Small intestine (tissue), 7 donors: Measurements from ENCODE around the gene VEPH1. TPM values are rescaled to one million over a fixed set of nuclear protein-coding genes. Genes with fewer than 3 reads are reported as not detected.

Source experiments
- DNase-seq, 2 donors: peaks; one replicate each; pipeline versions ENCODE4 v3.0.0 to v3.0.0-alpha.2; 2013
- FAIRE-seq: peaks from 2 replicates; lab custom pipeline; 2012; peaks lifted over from hg19 to GRCh38; lab: Jason Lieb, UNC
- H3K27ac ChIP-seq, 3 donors: one replicate each; pipeline ENCODE4 v1.5.1; 2013; ENCODE audit warnings: low read length in 2 of 3, mild to moderate bottlenecking in 2 of 3, control low read depth in 1 of 3, inconsistent platforms in 1 of 3, low read depth in 1 of 3, moderate library complexity in 1 of 3
- H3K27me3 ChIP-seq, 3 donors: one replicate each; pipeline ENCODE4 v1.6.1; 2013; ENCODE audit warnings: low read length in 3 of 3, inconsistent platforms in 1 of 3; ENCODE audit not compliant: control insufficient read depth in 3 of 3, insufficient read depth in 3 of 3
- H3K36me3 ChIP-seq, 3 donors: one replicate each; pipeline ENCODE4 v1.6.1; 2013; ENCODE audit warnings: low read length in 3 of 3, inconsistent platforms in 1 of 3, low read depth in 1 of 3, mild to moderate bottlenecking in 1 of 3, moderate library complexity in 1 of 3; ENCODE audit not compliant: control insufficient read depth in 3 of 3, insufficient read depth in 2 of 3
- H3K4me1 ChIP-seq, 3 donors: one replicate each; pipeline ENCODE4 v1.6.1; 2013; ENCODE audit warnings: low read length in 2 of 3, inconsistent platforms in 1 of 3, low read depth in 1 of 3, mild to moderate bottlenecking in 1 of 3, moderate library complexity in 1 of 3; ENCODE audit not compliant: control insufficient read depth in 3 of 3, insufficient read depth in 2 of 3
- H3K4me3 ChIP-seq, 3 donors: one replicate each; pipeline ENCODE4 v1.5.1; 2013; ENCODE audit warnings: low read length in 3 of 3, control low read depth in 1 of 3, inconsistent platforms in 1 of 3, low read depth in 1 of 3, mild to moderate bottlenecking in 1 of 3, moderate library complexity in 1 of 3
- H3K9me3 ChIP-seq, 2 donors: one replicate each; pipeline ENCODE4 v1.6.1; 2013; ENCODE audit warnings: low read depth in 1 of 2, low read length in 1 of 2; ENCODE audit not compliant: control insufficient read depth in 2 of 2, insufficient read depth in 1 of 2
- WGBS, 3 donors: extraction: QIAGEN DNeasy Blood & Tissue Kit; methylation state at CpG; one replicate each; pipeline ENCODE4 v1.1.7; 2013; 5-methylcytosine and 5-hydroxymethylcytosine counted together
- polyA plus RNA-seq, 4 donors: library from polyadenylated mRNA; stranded (reverse) in 3 of 4; unstranded in 1 of 4; fragments of 200-250 nt in 3 of 4; fragments of 120-200 nt in 1 of 4; gene quantifications; one replicate each; pipeline versions ENCODE4 v1.2.1 to v1.2.3, GENCODE V29; 2013
- donor health status: healthy with polysubstance abuse.
- donor health status: control.
- donor health status: control.
- donor health status: Bipolar disorder and iron deficiency.
- donor health status: healthy.

The VEPH1 gene
- polyA plus RNA-seq, 4 donors, result 0.04 to 0.18 TPM; not detected in 2

DNA sequence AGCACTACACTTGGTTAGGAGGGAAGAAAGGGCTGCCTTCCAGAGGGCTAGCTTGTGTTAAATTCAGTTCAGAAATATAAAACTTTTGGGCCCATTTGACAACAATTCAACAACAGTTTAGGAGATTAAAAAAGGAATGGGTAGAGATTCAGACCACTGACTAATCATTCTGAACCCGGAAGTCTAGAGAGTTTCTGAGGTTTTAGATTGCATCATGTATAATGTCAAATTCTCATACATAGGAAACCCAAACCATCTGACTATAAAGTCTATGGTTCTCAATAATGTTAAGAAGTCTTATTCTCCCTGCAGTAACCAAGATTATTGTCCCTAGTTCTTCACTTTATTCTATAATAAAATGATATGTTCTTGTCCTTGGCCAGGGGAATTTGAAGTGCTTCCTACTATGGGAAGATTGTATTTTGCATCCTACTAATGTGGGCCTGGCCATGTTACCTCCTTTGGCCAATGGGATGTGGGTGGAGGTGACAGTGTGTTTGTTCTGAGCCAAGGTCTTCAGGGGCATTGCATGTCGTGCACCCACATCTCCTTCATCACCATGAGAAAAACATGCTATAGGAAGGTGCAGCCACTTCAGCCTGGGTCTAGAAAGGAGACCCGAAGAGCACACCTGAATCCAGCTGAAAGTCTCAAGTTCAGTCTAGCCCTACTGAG lies 276.9 kb downstream of the VEPH1 start:
- H3K4me3 ChIP-seq, result no peak overlapping the region
- DNase-seq (no peak), FAIRE-seq (no peak)
- WGBS, 3 donors, result 77 to 80% (median 78%) methylated on average over 3 of the region's 3 CpGs
- no peaks in the 10 kb centered on the region for H3K4me1 ChIP-seq
- no peak overlapping the region for H3K27ac ChIP-seq
- H3K36me3 ChIP-seq, result no peaks in the 10 kb centered on the region
- no peaks in the 10 kb centered on the region for H3K27me3 ChIP-seq
- no peaks in the 10 kb centered on the region for H3K9me3 ChIP-seq

DNA sequence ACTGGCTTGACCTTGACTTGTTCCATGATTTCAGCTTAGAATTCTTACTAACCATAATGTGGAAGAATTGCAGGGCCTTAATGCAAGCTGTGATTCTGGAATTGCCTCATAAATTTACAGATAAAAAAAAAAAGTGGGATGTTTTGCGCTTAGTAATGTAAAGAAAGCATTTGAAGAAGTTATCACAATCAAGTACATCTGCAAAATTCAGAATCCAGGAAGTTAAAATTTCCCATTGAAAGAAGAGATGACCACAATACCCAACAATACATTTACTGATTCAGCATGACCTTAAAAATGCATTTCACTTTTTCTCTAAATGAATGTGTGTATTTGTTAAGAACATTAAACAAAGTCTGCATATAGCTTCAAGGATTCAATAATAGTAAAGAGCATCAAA lies 278.2 kb downstream of the VEPH1 start:
- no peak overlapping the region for H3K27ac ChIP-seq
- H3K9me3 ChIP-seq, result no peaks in the 10 kb centered on the region
- H3K36me3 ChIP-seq, result no peaks in the 10 kb centered on the region
- no peaks in the 10 kb centered on the region for H3K27me3 ChIP-seq
- FAIRE-seq (no peak), DNase-seq (no peak)
- H3K4me1 ChIP-seq, result no peaks in the 10 kb centered on the region
- 89 to 100% (median 90%) methylated on average over 1 of the region's 1 CpG for WGBS, 3 donors
- no peak overlapping the region for H3K4me3 ChIP-seq

GRCh38 chr3:157220883-157221282 lies 282.3 kb downstream of the VEPH1 start:
- FAIRE-seq (no peak), DNase-seq (no peak)
- H3K27ac ChIP-seq, result no peak overlapping the region
- no peaks in the 10 kb centered on the region for H3K4me1 ChIP-seq
- WGBS, 3 donors, result 72 to 81% (median 76%) methylated on average over 2 of the region's 2 CpGs
- no peaks in the 10 kb centered on the region for H3K27me3 ChIP-seq
- no peak overlapping the region for H3K4me3 ChIP-seq
- no peaks in the 10 kb centered on the region for H3K9me3 ChIP-seq
- H3K36me3 ChIP-seq, result no peaks in the 10 kb centered on the region

DNA sequence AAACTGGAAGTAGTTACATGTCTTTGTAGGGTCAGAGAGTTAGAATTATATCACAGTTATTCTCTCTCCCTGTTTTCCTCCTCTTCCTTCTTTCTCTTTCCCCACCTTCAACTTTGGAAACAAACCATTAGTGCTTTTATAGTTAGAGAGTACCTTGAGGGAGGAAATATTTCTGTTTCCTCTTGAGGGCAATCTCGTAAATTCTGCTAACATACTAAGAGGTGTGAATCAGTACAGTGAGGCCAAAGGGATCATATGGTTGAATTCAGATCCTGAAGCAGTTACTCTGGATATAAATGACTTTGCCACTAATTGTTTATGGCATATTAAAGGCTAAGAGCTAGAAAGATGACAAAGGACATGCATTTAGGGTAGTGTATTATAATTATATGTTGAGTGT lies 283.0 kb downstream of the VEPH1 start:
- Histone ChIP-seq H3K9me3 (no peaks in the 10 kb centered on the region), H3K27ac (no peak overlapping the region), H3K4me1 (no peaks in the 10 kb centered on the region), H3K27me3 (no peaks in the 10 kb centered on the region), H3K4me3 (no peak overlapping the region), H3K36me3 (no peaks in the 10 kb centered on the region)
- WGBS, 3 donors, result 54 to 66% (median 55%) methylated on average over 1 of the region's 1 CpG
- DNase-seq (no peak), FAIRE-seq (no peak)

- FAIRE-seq, result no peak
- no peak overlapping the region for H3K27ac ChIP-seq
- H3K27me3 ChIP-seq, result no peaks in the 10 kb centered on the region
- H3K4me1 ChIP-seq, result no peaks in the 10 kb centered on the region
- H3K36me3 ChIP-seq, result no peaks in the 10 kb centered on the region
- H3K9me3 ChIP-seq, result no peaks in the 10 kb centered on the region
- H3K4me3 ChIP-seq, result no peak overlapping the region
- WGBS, 3 donors, result 91 to 93% (median 93%) methylated on average over 3 of the region's 3 CpGs
- DNase-seq, result no peak
These were observed 284.0 kb downstream of the VEPH1 start for GRCh38 chr3:157219215-157219614.

Other genes starting within 250 kb of the VEPH1 start
- 10 to 100 TPM in 1 of 4 donors, 1 to 10 TPM in 3; 1.1 to 11.8 (median 2.7) TPM for gene PTX3, start 66.6 kb downstream of the VEPH1 start, polyA plus RNA-seq